ENCODE data around the gene AJAP1.

The AJAP1 gene

GRCh38 chr1:4673494-4673893 lies 19.1 kb downstream of the AJAP1 start:
- no peak overlapping the region for H3K4me3 ChIP-seq (replicated peaks; ENCODE audit: low read depth, low read length)
- TF ChIP-seq CTCF (IDR thresholded peaks at IDR 0.05; ENCODE audit: low read length, missing control alignments) = no peak
- no peak for DNase-seq (ENCODE audit: low read depth)

DNA sequence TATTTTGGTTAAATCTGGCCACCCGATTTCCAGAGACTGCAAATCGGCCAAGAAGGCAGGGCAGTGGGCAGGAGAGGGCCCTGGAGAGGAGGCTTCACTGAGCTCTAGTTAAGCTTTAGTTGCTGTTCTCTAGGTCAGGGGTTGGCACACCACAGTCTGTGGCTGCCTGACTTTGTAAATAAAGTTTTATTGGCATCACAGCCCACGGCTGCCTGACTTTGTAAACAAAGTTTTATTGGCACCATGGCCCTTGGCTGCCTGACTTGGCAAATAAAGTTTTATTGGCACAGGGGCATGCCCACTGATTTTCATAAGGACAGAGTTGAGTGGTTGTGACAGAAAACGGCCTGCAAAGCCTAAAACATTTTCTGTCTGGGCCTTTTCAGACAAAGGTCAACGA lies 19.7 kb downstream of the AJAP1 start:
- no peak overlapping the region for H3K4me3 ChIP-seq (replicated peaks; ENCODE audit: low read depth, low read length)
- no peak for DNase-seq (ENCODE audit: low read depth)
- TF ChIP-seq CTCF (IDR thresholded peaks at IDR 0.05; ENCODE audit: low read length, missing control alignments) = no peak

DNA sequence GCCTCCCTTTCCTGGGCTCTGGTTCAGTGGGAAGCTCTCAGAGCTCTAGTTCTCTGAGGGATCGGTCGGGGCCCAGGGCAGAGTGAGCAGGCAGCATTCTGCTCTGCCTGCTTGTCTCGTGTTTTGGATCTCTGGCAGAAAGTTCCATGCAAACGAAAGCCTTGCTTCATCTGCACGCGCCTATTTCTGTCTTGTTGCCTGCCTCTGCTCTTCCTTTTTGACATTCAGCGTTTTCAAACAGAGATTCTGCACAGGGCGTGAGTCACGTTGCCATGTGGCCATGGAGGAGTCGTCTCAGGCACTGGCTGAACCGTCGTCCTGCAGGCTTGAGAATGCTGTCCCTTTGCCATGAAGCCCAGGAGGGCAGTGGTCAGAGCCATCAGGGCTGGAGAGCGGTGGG lies 20.3 kb downstream of the AJAP1 start:
- no peak for DNase-seq (ENCODE audit: low read depth)
- no peak overlapping the region for H3K4me3 ChIP-seq (replicated peaks; ENCODE audit: low read depth, low read length)
- no peak for TF ChIP-seq CTCF (IDR thresholded peaks at IDR 0.05; ENCODE audit: low read length, missing control alignments)

- H3K4me3 ChIP-seq (replicated peaks; ENCODE audit: low read depth, low read length) = no peak overlapping the region
- no peak for TF ChIP-seq CTCF (IDR thresholded peaks at IDR 0.05; ENCODE audit: low read length, missing control alignments)
- no peak for DNase-seq (ENCODE audit: low read depth)
Observed at GRCh38 chr1:4675454-4676186, 21.2 kb downstream of the AJAP1 start.

- H3K4me3 ChIP-seq (replicated peaks; ENCODE audit: low read depth, low read length) = no peak overlapping the region
- TF ChIP-seq CTCF (IDR thresholded peaks at IDR 0.05; ENCODE audit: low read length, missing control alignments) = no peak
- DNase-seq (ENCODE audit: low read depth) = no peak
Observed at GRCh38 chr1:4676253-4676652, 21.8 kb downstream of the AJAP1 start.

DNA sequence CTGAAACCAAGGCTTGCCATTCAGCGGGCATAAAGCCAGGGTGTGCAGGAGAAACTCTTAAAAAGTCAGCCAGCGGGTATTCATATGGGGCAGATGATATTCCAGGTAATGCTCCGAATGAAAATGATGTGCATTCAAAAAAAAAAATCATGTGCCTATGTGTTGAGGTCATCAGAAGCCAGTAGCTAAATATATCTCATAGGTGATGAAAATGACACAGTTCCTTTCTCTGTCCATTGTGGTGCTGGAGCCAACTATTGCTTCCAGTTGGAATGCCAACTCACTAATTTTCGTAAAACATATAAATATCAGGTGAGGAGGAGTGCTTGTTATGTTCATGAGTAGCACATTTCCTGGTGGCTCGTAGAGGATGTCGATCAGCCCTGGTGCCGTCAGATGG lies 23.2 kb downstream of the AJAP1 start:
- H3K4me3 ChIP-seq (replicated peaks; ENCODE audit: low read depth, low read length) = no peak overlapping the region
- no peak for DNase-seq (ENCODE audit: low read depth)
- TF ChIP-seq CTCF (IDR thresholded peaks at IDR 0.05; ENCODE audit: low read length, missing control alignments) = no peak

- DNase-seq (ENCODE audit: low read depth) = no peak
- no peak overlapping the region for H3K4me3 ChIP-seq (replicated peaks; ENCODE audit: low read depth, low read length)
- TF ChIP-seq CTCF (IDR thresholded peaks at IDR 0.05; ENCODE audit: low read length, missing control alignments) = no peak
Observed at GRCh38 chr1:4678066-4678717, 23.8 kb downstream of the AJAP1 start.

All from fibroblast of pulmonary artery (primary cell).